HEK293T (cell line): ENCODE data around the gene DHRS12.

Source experiments
- ARNT ChIP-seq: fragments of 450-650 bp; IDR thresholded peaks from 2 replicates; pipeline ENCODE4 v1.6.1; 2017; ENCODE audit warnings: mild to moderate bottlenecking
- BHLHE40 ChIP-seq: fragments of 450-650 bp; IDR thresholded peaks from 2 replicates; pipeline ENCODE4 v1.6.1; 2016; ENCODE audit warnings: mild to moderate bottlenecking, moderate library complexity, borderline replicate concordance
- CTBP1 ChIP-seq: fragments of 450-650 bp; IDR thresholded peaks from 2 replicates; pipeline ENCODE4 v1.6.1; 2016; ENCODE audit warnings: borderline replicate concordance
- ELF4 ChIP-seq: fragments of 450-650 bp; IDR thresholded peaks from 2 replicates; pipeline ENCODE4 v1.6.1; 2017; ENCODE audit warnings: antibody characterized with exemption
- FOXK2 ChIP-seq: fragments of 450-650 bp; IDR thresholded peaks from 2 replicates; pipeline ENCODE4 v1.6.1; 2016; ENCODE audit warnings: mild to moderate bottlenecking
- FOXM1 ChIP-seq: fragments of 450-650 bp; IDR thresholded peaks from 2 replicates; pipeline ENCODE4 v1.6.1; 2017; ENCODE audit warnings: mild to moderate bottlenecking, borderline replicate concordance
- HDGF ChIP-seq: fragments of 450-650 bp; IDR thresholded peaks from 2 replicates; pipeline ENCODE4 v1.6.1; 2017; ENCODE audit warnings: antibody characterized with exemption, borderline replicate concordance
- L3MBTL2 ChIP-seq: fragments of 450-650 bp; conservative IDR thresholded peaks from 2 replicates; pipeline ENCODE4 v1.6.1; 2016; ENCODE audit warnings: mild to moderate bottlenecking
- SP1 ChIP-seq: fragments of 450-650 bp; IDR thresholded peaks from 2 replicates; pipeline ENCODE4 v1.6.1; 2017
- SUZ12 ChIP-seq: fragments of 450-650 bp; IDR thresholded peaks from 2 replicates; pipeline ENCODE4 v1.6.1; 2016; ENCODE audit warnings: mild to moderate bottlenecking
- TARDBP ChIP-seq: fragments of 450-650 bp; IDR thresholded peaks from 2 replicates; pipeline ENCODE4 v1.6.1; 2016
- ZNF384 ChIP-seq: fragments of 450-650 bp; IDR thresholded peaks from 2 replicates; pipeline ENCODE4 v1.6.1; 2016
- TF ChIP-seq, protein P1 (sequence below): fragments of 450-650 bp; IDR thresholded peaks from 2 replicates; pipeline ENCODE4 v1.6.1; 2016

DNA sequence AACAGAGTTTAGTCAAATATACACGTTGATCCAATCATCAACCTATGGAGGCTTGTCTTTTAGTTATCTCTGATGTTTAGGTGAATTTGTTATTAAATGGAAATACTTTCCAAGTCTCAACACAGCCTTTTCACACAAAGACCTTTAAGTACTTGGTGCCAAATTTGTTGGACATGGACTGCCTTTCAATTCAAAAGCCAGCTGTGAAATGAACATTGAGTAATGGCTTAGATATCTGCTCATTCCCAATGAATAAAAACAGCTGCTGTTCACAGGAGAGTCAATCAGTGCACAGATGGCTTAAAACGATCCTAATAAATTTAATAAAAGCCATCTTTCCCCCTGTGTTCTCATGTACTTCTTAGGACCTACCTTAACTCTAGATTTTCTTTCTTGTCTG lies 19.9 kb upstream of the DHRS12 start:
- TF ChIP-seq BHLHE40 (no peak), SUZ12 (no peak), L3MBTL2 (no peak), ZNF384 (no peak), FOXM1 (no peak), ELF4 (no peak), TARDBP (no peak), HDGF (no peak), SP1 (no peak), ARNT (no peak), FOXK2 (no peak), CTBP1 (no peak)
- TF ChIP-seq, protein P1, sequence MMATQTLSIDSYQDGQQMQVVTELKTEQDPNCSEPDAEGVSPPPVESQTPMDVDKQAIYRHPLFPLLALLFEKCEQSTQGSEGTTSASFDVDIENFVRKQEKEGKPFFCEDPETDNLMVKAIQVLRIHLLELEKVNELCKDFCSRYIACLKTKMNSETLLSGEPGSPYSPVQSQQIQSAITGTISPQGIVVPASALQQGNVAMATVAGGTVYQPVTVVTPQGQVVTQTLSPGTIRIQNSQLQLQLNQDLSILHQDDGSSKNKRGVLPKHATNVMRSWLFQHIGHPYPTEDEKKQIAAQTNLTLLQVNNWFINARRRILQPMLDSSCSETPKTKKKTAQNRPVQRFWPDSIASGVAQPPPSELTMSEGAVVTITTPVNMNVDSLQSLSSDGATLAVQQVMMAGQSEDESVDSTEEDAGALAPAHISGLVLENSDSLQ: no peak
